ENCODE measurements around the gene TRIM24.

TRIM24 gene

DNA sequence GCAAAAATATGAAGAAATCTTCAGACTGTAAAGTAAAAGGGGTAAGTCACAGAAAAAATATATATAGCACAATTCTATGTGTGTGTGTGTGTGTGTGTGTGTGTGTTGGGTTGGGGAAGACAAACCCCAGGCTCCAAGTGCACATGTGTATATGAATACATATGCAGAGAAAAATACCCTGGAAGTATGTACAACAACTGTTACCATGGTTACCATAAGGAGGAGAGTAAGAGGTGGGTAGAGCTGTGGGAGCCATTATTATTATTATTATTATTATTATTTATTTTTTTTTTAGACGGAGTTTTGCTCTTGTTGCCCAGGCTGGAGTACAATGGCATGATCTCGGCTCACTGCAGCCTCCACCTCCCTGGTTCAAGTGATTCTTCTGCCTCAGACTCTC, 23.7 kb upstream of the TRIM24 start:
- no peak for TF ChIP-seq SIN3A (IDR thresholded peaks at IDR 0.05; ENCODE audit: borderline replicate concordance, insufficient read depth, low read length)
- TF ChIP-seq TAF1 (IDR thresholded peaks at IDR 0.05; ENCODE audit: borderline replicate concordance, insufficient read depth, low read length) = no peak
- TF ChIP-seq FOXP2 (optimal IDR thresholded peaks at IDR 0.05; ENCODE audit: borderline replicate concordance, extremely low read depth, extremely low read length, insufficient read depth) = no peak
- no peak for TF ChIP-seq REST (IDR thresholded peaks at IDR 0.05; ENCODE audit: insufficient read depth in 1 of 2, low read depth in 2 of 2, low read length in 2 of 2)

- TF ChIP-seq FOXP2 (optimal IDR thresholded peaks at IDR 0.05; ENCODE audit: borderline replicate concordance, extremely low read depth, extremely low read length, insufficient read depth) = no peak
- no peak for TF ChIP-seq SIN3A (IDR thresholded peaks at IDR 0.05; ENCODE audit: borderline replicate concordance, insufficient read depth, low read length)
- no peak for TF ChIP-seq REST (IDR thresholded peaks at IDR 0.05; ENCODE audit: insufficient read depth in 1 of 2, low read depth in 2 of 2, low read length in 2 of 2)
Measured at GRCh38 chr7:138440460-138440859, 19.6 kb upstream of the TRIM24 start.

GRCh38 chr7:138442822-138443221, 17.2 kb upstream of the TRIM24 start:
- TF ChIP-seq SIN3A (IDR thresholded peaks at IDR 0.05; ENCODE audit: borderline replicate concordance, insufficient read depth, low read length) = no peak
- TF ChIP-seq POLR2AphosphoS5 (IDR thresholded peaks at IDR 0.05; ENCODE audit: low read depth, low read length) = no peak
- no peak for TF ChIP-seq FOXP2 (optimal IDR thresholded peaks at IDR 0.05; ENCODE audit: borderline replicate concordance, extremely low read depth, extremely low read length, insufficient read depth)
- TF ChIP-seq REST (IDR thresholded peaks at IDR 0.05; ENCODE audit: insufficient read depth in 1 of 2, low read depth in 2 of 2, low read length in 2 of 2) = no peak
- no peak for TF ChIP-seq TAF1 (IDR thresholded peaks at IDR 0.05; ENCODE audit: borderline replicate concordance, insufficient read depth, low read length)

GRCh38 chr7:138449580-138449979, 10.5 kb upstream of the TRIM24 start:
- no peak for TF ChIP-seq POLR2AphosphoS5 (IDR thresholded peaks at IDR 0.05; ENCODE audit: low read depth, low read length)
- no peak for TF ChIP-seq REST (IDR thresholded peaks at IDR 0.05; ENCODE audit: insufficient read depth in 1 of 2, low read depth in 2 of 2, low read length in 2 of 2)

GRCh38 chr7:138455609-138456008, 4.5 kb upstream of the TRIM24 start:
- no peak for TF ChIP-seq TAF1 (IDR thresholded peaks at IDR 0.05; ENCODE audit: borderline replicate concordance, insufficient read depth, low read length)
- no peak for TF ChIP-seq REST (IDR thresholded peaks at IDR 0.05; ENCODE audit: insufficient read depth in 1 of 2, low read depth in 2 of 2, low read length in 2 of 2)
- TF ChIP-seq POLR2AphosphoS5 (IDR thresholded peaks at IDR 0.05; ENCODE audit: low read depth, low read length) = no peak
- TF ChIP-seq FOXP2 (optimal IDR thresholded peaks at IDR 0.05; ENCODE audit: borderline replicate concordance, extremely low read depth, extremely low read length, insufficient read depth) = no peak
- TF ChIP-seq SIN3A (IDR thresholded peaks at IDR 0.05; ENCODE audit: borderline replicate concordance, insufficient read depth, low read length) = no peak
